Activated naive CD4-positive, alpha-beta T cell treated with anti-CD3 and anti-CD28 coated beads, Interleukin-2, amount 50 U/mL, for 24 hours (primary cell): Measurements from ENCODE around the gene PLCG2.
"Not testable (repeated sequence)": the region's sequence is repeated elsewhere in the genome, so short reads cannot be mapped to it uniquely, and the experiment has no call there.

Experiments
- H3K27ac Mint-ChIP-seq: one replicate; pipeline ENCODE4 v1.8.0; 2021; ENCODE audit warnings: mild to moderate bottlenecking, mixed read lengths
- H3K27me3 Mint-ChIP-seq: one replicate; pipeline ENCODE4 v1.8.0; 2021; ENCODE audit warnings: mixed read lengths
- H3K36me3 Mint-ChIP-seq: one replicate; pipeline ENCODE4 v1.8.0; 2021; ENCODE audit warnings: mixed read lengths
- H3K4me1 Mint-ChIP-seq: one replicate; pipeline ENCODE4 v1.8.0; 2021; ENCODE audit warnings: mixed read lengths
- H3K4me3 Mint-ChIP-seq: one replicate; pipeline ENCODE4 v1.8.0; 2021; ENCODE audit warnings: mild to moderate bottlenecking, mixed read lengths
- H3K9me3 Mint-ChIP-seq: one replicate; pipeline ENCODE4 v1.8.0; 2021; ENCODE audit warnings: mixed read lengths

Gene PLCG2

DNA sequence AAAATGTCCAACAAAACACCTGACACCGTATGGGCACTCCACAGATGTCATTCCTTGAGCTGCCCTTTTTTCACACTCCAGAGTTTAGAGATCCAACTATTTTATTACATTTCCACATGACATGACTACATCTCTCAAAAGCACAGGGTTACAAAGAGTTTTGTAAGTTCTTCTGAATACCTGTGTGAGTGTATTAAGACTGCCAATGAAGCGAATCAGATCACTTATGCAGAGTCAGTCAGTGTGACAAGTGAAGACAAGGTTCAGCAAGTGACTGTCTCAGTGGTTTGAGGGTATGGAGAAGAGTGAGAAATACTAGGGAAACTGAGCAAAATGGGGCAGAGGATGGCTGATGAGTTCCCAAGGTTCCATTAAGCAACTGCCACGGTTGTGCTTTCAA lies 223.7 kb downstream of the PLCG2 start:
- no peaks in the 10 kb centered on the region for H3K9me3 Mint-ChIP-seq
- H3K36me3 Mint-ChIP-seq, result peaks cover 6% of the 10 kb centered on the region
- H3K4me3 Mint-ChIP-seq, result no peak overlapping the region
- no peaks in the 10 kb centered on the region for H3K27me3 Mint-ChIP-seq
- no peak overlapping the region for H3K27ac Mint-ChIP-seq
- no peaks in the 10 kb centered on the region for H3K4me1 Mint-ChIP-seq

GRCh38 chr16:82004601-82005000 lies 225.5 kb downstream of the PLCG2 start:
- Mint-ChIP-seq H3K27ac (no peak overlapping the region), H3K36me3 (peaks cover 4% of the 10 kb centered on the region), H3K9me3 (no peaks in the 10 kb centered on the region), H3K4me3 (no peak overlapping the region), H3K27me3 (no peaks in the 10 kb centered on the region), H3K4me1 (no peaks in the 10 kb centered on the region)

DNA sequence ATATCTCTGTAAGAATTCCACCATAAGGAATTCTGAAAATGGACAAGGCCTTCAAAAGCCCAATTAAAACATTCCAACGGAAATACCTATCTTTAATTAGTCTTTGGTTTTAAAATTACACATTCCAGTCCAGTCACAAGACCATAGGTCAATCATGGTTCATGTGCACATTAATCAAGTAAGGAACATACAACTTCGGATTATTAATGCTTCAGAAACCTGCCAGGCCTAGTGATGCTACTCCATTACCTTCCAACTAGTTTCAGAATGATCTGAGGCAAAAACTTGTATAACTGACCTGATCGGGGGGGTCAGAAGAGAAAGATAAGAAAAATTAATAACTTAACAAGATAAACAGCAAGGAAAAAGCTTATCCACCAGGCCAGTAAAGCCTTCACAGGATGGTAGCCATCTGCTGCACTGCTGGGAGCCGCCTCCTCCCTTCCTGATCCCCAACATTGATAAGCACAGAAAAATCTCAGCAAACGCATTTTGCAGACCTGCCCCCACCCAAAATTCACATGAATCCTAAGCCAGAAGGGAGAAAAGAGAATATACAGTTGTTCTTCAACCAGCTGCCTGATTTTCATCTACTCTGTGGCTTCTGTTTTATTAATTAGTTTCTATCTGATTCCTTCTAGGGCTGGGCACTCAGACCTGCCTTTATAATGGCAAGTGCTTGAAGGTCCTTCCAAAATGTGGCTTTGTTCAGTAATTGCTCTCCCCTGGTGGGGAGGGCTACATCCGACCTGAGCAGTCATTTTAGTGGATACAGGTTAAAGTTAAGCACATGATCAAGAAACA lies 226.1 kb downstream of the PLCG2 start:
- H3K9me3 Mint-ChIP-seq, result no peaks in the 10 kb centered on the region
- H3K4me1 Mint-ChIP-seq, result peaks cover under 1% of the 10 kb centered on the region
- H3K27me3 Mint-ChIP-seq, result no peaks in the 10 kb centered on the region
- H3K27ac Mint-ChIP-seq, result peak overlapping the region; percentile 77
- peaks cover 4% of the 10 kb centered on the region for H3K36me3 Mint-ChIP-seq
- H3K4me3 Mint-ChIP-seq, result no peak overlapping the region

GRCh38 chr16:82006036-82006435 lies 226.9 kb downstream of the PLCG2 start:
- H3K4me3 Mint-ChIP-seq, result no peak overlapping the region
- H3K36me3 Mint-ChIP-seq, result peaks cover 7% of the 10 kb centered on the region
- no peaks in the 10 kb centered on the region for H3K9me3 Mint-ChIP-seq
- no peaks in the 10 kb centered on the region for H3K27me3 Mint-ChIP-seq
- no peak overlapping the region for H3K27ac Mint-ChIP-seq
- H3K4me1 Mint-ChIP-seq, result peaks cover 8% of the 10 kb centered on the region

DNA sequence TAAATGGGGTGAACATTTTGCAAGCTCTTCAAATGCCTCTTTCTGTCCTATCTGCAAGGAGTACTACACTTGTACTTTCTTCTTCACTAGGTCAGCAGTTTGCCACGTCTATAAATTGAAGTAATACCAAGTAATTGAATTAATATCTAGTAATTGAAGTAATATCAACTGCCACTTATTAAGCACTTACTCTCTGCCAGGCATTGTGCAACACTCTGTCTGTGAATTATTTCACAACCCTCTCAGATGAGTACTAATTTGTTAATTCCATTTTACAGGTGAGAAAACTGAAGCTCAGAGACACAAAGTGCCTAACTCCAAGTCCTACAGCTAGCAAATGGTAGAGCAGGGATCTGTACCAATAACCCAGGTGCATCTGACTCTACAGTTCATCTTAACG lies 228.1 kb downstream of the PLCG2 start:
- Mint-ChIP-seq H3K36me3 (peaks cover 5% of the 10 kb centered on the region), H3K27me3 (peaks cover 8% of the 10 kb centered on the region), H3K4me3 (no peak overlapping the region), H3K27ac (no peak overlapping the region), H3K9me3 (peaks cover 8% of the 10 kb centered on the region), H3K4me1 (peaks cover 17% of the 10 kb centered on the region)

- peaks cover 9% of the 10 kb centered on the region for H3K9me3 Mint-ChIP-seq
- H3K4me3 Mint-ChIP-seq, result no peak overlapping the region
- no peak overlapping the region for H3K27ac Mint-ChIP-seq
- H3K27me3 Mint-ChIP-seq, result peaks cover 14% of the 10 kb centered on the region
- H3K4me1 Mint-ChIP-seq, result peaks cover 18% of the 10 kb centered on the region
- H3K36me3 Mint-ChIP-seq, result peaks cover 5% of the 10 kb centered on the region
Measured at GRCh38 chr16:82008957-82009592, 230.0 kb downstream of the PLCG2 start.

DNA sequence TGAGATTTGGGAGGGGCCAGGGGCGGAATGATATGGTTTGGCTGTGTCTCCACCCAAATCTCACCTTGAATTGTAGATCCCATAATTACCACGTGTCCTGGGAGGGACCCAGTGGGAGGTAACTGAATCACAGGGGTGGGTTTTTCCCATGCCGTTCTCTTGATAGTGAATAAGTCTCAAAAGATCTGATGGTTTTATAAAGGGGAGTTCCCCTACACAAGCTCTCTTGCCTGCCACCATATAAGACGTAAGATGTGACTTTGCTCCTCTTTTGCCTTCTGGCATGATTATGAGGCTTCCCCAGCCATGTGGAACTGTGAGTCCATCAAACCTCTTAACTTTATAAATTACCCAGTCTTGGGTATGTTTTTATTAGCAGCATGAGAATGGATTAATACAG lies 230.7 kb downstream of the PLCG2 start:
- not testable (repeated sequence) for H3K36me3 Mint-ChIP-seq, H3K9me3 Mint-ChIP-seq, H3K4me3 Mint-ChIP-seq, H3K27ac Mint-ChIP-seq
- H3K27me3 Mint-ChIP-seq, result peaks cover 14% of the 10 kb centered on the region
- peaks cover 18% of the 10 kb centered on the region for H3K4me1 Mint-ChIP-seq

DNA sequence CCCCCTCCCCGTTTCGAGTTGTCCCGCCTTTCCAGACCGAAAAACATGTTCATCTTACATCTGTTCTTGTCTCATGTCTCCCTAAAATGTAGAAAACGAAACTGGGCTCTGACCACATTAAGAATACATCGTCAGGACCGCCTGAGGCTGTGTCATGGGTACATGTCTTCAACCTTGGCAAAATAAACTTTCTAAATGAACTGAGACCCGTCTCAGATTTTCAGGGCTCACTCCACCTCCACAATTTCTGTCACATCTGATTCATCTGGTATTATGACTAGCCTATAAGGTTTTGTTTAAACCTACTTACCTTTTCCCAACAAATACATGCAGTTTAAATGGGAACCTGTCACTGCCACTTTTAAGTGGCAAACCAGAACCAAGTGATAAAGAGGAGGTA lies 231.6 kb downstream of the PLCG2 start:
- H3K9me3 Mint-ChIP-seq, result peaks cover 13% of the 10 kb centered on the region
- H3K4me3 Mint-ChIP-seq, result peak overlapping the region; percentile 89

GRCh38 chr16:82011199-82011641 lies 232.1 kb downstream of the PLCG2 start, which contains the start of gene SDR42E1:
Gene SDR42E1, minus strand, starts transcription at chr16:82011470. Its CDS starts 10,612 bp downstream, at chr16:82000858.
- H3K27me3 Mint-ChIP-seq, result peaks cover 18% of the 10 kb centered on the region
- peak within 1 kb of the TSS; percentile 88 for H3K27ac Mint-ChIP-seq
- peaks cover 18% of the 10 kb centered on the region for H3K4me1 Mint-ChIP-seq
- peaks cover 5% of the 10 kb centered on the region for H3K36me3 Mint-ChIP-seq
- peaks cover 13% of the 10 kb centered on the region for H3K9me3 Mint-ChIP-seq
- peak within 1 kb of the TSS; percentile 89 for H3K4me3 Mint-ChIP-seq

More for the DNA sequence above, 231.6 kb downstream of the PLCG2 start:
- Mint-ChIP-seq H3K27ac (peak overlapping the region; percentile 41), H3K27me3 (peaks cover 15% of the 10 kb centered on the region), H3K4me1 (peaks cover 18% of the 10 kb centered on the region), H3K36me3 (peaks cover 5% of the 10 kb centered on the region)
